NCI-H69 (cell line): Measurements from ENCODE around the gene CLASRP.

Source experiments
- DNase-seq: peaks from one replicate; lab custom pipeline; 2025; lab: John Stamatoyannopoulos, UW

Gene CLASRP

GRCh38 chr19:45059258-45059965 lies 20.6 kb downstream of the CLASRP start:
- peak; percentile 71 for DNase-seq

DNA sequence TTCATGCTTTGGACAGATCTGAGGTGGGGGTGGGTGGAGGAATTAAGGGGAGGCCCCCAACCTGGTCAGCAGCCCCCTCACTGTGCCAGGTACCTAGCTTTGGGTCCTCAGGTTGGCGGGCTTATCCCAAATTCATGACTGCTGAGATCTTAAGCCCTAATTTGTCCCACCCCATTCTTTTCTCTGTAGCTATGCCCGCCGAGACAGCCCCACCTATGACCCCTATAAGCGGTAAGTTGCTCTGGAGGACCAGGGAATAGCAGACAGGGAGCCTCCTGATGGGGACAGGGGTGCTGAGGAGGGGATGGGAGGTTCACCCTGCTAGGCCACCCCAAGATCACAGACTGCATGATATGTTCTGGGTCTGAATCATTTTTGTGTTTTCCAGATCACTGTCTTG lies 23.1 kb downstream of the CLASRP start:
- DNase-seq, result no peak

GRCh38 chr19:45063851-45064801 lies 25.3 kb downstream of the CLASRP start:
- DNase-seq, result no peak

DNA sequence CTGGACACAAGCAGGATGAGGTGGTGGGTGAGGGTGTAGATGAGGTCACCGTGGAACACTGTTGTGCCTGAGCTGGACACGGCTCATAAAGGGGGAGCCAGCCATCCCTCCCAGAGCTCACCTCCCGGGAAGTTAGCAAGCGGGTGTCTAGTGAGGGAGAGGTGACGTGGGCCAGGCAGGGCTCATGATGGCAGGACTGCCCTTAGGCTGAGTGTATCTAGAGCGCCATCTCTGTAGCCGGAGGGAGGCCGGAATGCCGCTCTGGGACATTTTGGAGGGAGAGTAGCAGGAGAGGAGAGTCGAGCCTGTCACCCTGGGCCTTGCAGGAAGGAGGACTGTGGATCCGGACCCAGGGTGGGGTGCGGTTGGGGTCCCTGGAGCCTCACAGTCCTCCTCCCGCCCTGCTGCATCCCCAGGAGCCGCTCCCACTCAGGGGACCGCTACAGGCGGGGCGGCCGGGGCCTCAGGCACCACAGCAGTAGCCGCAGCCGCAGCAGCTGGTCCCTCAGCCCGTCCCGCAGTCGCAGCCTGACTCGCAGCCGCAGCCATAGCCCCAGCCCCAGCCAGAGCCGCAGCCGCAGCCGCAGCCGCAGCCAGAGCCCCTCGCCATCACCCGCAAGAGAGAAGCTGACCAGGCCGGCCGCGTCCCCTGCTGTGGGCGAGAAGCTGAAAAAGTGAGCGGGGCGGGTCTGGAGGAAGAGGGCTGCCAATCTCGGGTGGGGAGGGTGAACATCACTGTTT lies 28.2 kb downstream of the CLASRP start:
- no peak for DNase-seq

- no peak for DNase-seq
Observed at GRCh38 chr19:45068041-45068440, 29.2 kb downstream of the CLASRP start.

DNA sequence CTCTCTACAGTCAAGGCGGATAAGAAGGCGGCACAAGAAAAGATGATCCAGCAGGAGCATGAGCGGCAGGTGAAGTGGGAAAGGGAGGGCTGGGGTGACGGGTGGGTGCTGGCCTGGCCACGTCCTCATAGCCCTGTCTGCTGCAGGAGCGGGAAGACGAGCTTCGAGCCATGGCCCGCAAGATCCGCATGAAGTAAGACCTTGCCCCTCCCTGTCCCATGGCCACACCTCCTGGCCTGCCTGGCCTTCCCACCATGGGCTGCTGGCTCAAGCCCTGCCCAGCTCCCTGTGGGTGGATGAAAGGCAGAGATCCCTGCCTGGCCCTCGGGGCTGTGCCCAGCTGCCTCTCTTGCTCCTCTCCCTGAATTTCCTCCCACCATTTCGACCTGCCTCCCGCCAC lies 30.2 kb downstream of the CLASRP start:
- DNase-seq, result no peak

GRCh38 chr19:45070214-45070613 lies 31.4 kb downstream of the CLASRP start:
- DNase-seq, result no peak

GRCh38 chr19:45070861-45071544 lies 32.2 kb downstream of the CLASRP start:
- DNase-seq, result no peak

DNA sequence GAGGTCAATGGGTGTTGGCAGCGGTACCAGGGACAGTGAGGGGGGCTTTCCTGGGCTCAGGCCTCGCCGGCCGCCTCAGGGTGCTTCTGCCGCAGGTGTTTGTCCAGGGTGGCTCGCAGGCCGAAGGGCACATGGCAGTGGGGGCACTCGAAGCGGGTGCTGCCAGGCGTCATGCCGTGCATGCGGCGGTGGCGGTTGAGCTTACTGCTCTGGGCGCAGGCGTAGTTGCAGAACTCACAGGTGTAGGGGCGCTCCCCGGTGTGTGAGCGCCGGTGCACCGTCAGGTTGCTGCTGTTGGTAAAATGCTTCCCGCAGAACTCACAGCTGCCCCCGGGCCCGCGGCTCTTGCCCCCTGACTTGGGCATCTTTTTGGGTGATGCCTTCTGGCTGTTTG lies 32.7 kb downstream of the CLASRP start:
- DNase-seq, result no peak

DNA sequence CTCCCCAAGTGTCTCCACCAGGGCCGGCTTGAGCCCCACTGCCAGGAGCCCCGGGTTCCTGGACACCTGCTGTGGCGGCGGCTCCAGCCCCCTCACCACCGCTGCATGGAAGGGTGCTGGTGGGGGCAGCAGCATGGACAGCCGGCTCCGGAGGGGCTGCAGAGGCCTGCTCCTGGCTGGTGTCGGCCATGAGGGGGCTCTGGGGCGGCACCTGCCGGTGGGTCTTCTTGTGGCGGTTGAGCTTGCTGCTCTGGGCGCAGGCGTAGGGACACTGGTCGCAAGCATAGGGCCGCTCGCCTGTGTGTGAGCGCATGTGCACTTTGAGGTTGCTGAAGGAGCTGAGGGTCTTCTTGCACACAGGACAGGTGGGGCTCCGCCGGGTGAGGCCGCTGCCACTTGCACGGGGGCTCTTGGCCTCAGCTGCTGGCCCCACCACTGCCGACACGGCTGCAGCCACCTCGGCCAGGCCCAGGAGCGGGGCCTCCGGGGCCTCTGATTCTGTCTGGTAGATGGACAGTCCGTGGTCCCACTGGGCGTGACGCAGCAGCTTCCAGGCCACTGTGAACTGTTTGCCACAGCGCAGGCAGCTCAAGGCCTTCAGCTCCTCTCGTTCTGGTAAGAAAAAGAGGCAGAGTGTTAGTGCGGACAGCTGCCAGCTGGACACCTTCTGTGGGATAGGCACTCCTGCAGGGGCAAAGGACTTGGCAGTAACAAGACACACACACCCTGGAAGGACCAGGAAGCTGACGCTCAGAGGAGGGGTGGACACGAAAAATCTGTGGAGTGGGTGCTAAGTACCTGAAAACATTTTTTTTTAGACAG lies 33.3 kb downstream of the CLASRP start:
- DNase-seq, result no peak

- DNase-seq, result no peak
Observed at GRCh38 chr19:45074744-45075300, 36.0 kb downstream of the CLASRP start.

GRCh38 chr19:45075301-45076028 lies 36.6 kb downstream of the CLASRP start:
- peak; percentile 83 for DNase-seq

DNA sequence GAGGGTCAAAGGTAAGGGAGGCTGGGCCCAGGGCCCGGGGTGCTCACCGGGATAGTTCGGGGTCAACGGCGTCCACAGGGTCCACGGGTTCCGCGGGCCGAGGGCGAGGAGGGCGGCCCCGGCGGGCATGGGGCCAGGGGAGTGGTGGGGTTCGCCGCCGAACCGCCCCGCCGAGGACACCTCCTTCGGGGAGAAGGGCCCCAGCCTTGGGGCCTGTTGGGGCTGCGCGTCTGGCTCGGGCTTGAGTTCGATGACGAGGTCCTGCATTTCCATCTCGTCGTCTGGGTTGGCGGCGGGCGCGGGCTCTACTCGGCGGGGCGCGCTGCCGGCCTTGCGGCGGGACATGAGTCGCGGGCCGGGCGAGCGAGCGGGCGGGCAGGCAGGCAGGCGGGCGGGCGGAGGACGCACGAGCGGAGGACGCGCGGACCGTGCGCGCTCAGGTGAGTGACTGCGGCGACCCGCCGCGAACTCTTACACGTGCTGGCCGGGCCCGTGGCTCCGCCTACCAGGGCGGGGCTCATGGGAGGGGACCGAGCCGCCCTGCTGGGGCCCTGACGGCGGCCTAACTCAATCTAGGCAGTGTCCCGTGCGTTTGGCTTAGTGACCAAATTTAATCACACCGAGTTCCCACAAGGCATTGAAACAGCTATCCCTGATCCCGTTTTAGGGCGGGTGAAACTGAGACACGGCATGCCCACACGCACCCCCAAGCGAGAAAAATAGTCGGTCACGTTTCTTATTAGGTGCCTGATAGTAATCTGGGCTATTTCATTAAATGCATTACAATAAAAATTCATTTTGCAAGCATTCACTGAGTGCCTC lies 37.4 kb downstream of the CLASRP start, which contains the start of gene ZNF296:
TSS of gene ZNF296 (minus strand) at position 450 of the 822 bp plus-strand sequence. CDS start at position 345, 105 bp downstream.
- DNase-seq, result peak; percentile 95

GRCh38 chr19:45076851-45077730 lies 38.2 kb downstream of the CLASRP start:
- DNase-seq, result peak; percentile 32

- no peak for DNase-seq
Observed at GRCh38 chr19:45078390-45079062, 39.7 kb downstream of the CLASRP start.

- peak; percentile 93 for DNase-seq
Observed at GRCh38 chr19:45079063-45079910, 40.4 kb downstream of the CLASRP start, which contains the start of gene GEMIN7. Gene GEMIN7 (plus strand): TSS chr19:45079260. CDS start chr19:45090115, 10,855 bp downstream.
